Astrocyte (in vitro differentiated cells and primary cell): ENCODE measurements around the gene MYOM3.

ENCODE experiments used
- CTCF ChIP-seq: IDR thresholded peaks from 2 replicates; pipeline ENCODE4 v1.5.1; 2011; ENCODE audit warnings: low read depth, mild to moderate bottlenecking, inconsistent platforms, low read length, moderate library complexity; ENCODE audit not compliant: insufficient read depth
- EZH2 ChIP-seq: IDR thresholded peaks from 2 replicates; pipeline ENCODE4 v1.6.1; 2012; ENCODE audit warnings: mild to moderate bottlenecking, low read length, inconsistent platforms; ENCODE audit not compliant: insufficient read depth

DNA sequence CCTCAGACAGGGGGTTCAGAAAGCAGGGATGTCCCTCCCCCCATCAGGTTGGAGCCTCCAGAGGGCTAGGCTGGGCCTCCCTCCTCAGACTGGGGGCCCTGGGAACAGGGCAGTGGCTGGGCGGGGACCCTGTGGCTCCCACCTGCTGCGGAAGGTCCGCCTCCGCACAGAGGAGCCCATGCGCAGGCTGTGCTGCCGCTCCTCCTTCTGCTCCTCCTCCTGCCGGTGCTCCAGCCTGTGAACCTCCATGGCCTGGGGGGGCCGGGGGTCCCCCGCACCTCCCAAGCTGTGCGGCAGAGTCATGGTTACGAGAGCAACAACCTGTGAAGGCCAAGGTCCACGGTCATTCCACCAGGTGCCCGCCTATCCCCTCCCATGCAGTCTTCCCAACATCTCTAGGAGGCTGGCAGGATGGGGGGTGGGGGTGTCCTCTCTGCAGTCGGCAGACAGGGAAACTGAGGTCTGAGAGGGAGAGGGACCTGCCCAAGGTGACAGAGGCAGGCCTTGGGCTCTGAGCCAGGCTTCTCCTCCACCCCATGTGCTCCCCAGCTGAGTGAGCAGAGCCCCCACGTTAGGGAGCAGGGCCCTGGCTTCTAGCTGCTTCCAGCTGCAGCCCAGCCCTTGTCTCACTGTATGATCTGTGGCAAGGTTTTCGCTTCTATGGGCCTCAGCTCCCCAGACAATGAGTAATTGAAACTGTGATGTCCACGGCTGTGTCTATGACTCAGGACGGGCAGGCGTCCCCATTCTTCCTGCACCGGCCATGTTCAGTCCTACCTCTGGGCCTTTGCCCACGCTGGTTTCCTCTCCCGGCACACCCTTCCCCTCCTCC lies 3.4 kb downstream of the MYOM3 start:
- TF ChIP-seq CTCF (no peak), EZH2 (no peak)
